ENCODE data around the gene CABP7.

The CABP7 gene

GRCh38 chr22:29702931-29703501 is 16.8 kb upstream of the CABP7 start:
- DNase-seq = no peak

GRCh38 chr22:29703569-29704195 is 16.1 kb upstream of the CABP7 start:
- DNase-seq = no peak

GRCh38 chr22:29704528-29705285 is 15.1 kb upstream of the CABP7 start:
- DNase-seq = no peak

- DNase-seq = no peak
Observed at GRCh38 chr22:29705651-29706050, 14.2 kb upstream of the CABP7 start.

- DNase-seq = no peak
Observed at GRCh38 chr22:29706486-29706885, 13.3 kb upstream of the CABP7 start.

GRCh38 chr22:29707010-29707409 is 12.8 kb upstream of the CABP7 start:
- DNase-seq = no peak

- no peak for DNase-seq
Observed at GRCh38 chr22:29707471-29707870, 12.3 kb upstream of the CABP7 start.

- no peak for DNase-seq
Observed at GRCh38 chr22:29710193-29710592, 9.6 kb upstream of the CABP7 start.

- no peak for DNase-seq
Observed at GRCh38 chr22:29710922-29711593, 8.7 kb upstream of the CABP7 start.

- DNase-seq = no peak
Observed at GRCh38 chr22:29712119-29712518, 7.7 kb upstream of the CABP7 start.

GRCh38 chr22:29713156-29713727 is 6.6 kb upstream of the CABP7 start:
- DNase-seq = no peak

- no peak for DNase-seq
Observed at GRCh38 chr22:29715240-29715639, 4.6 kb upstream of the CABP7 start.

GRCh38 chr22:29715705-29716104 is 4.1 kb upstream of the CABP7 start:
- DNase-seq = no peak

- no peak for DNase-seq
Observed at GRCh38 chr22:29716814-29717545, 2.8 kb upstream of the CABP7 start.

GRCh38 chr22:29717789-29718188 is 2.0 kb upstream of the CABP7 start:
- DNase-seq = no peak

- DNase-seq = no peak
Observed at GRCh38 chr22:29718949-29719898, 579 bp upstream of the CABP7 start.

- DNase-seq = no peak
Observed at GRCh38 chr22:29720811-29721323, 1.1 kb downstream of the CABP7 start.

GRCh38 chr22:29722151-29722550 is 2.3 kb downstream of the CABP7 start:
- DNase-seq = no peak

- DNase-seq = no peak
Observed at GRCh38 chr22:29722587-29722986, 2.8 kb downstream of the CABP7 start.

- DNase-seq = no peak
Observed at GRCh38 chr22:29723766-29724165, 4.0 kb downstream of the CABP7 start.

GRCh38 chr22:29724843-29725242 is 5.0 kb downstream of the CABP7 start:
- DNase-seq = no peak
